Activated CD4-positive, alpha-beta T cell treated with anti-CD3 and anti-CD28 coated beads, Interleukin-2, amount 10 ng/mL, durations not matched to agents 7 days and 5 days (primary cell): ENCODE results near the gene ROBO4. TPM values are rescaled to one million over a fixed set of nuclear protein-coding genes. Genes with fewer than 3 reads are reported as not detected.

Experiments
- CTCF ChIA-PET: fragments of 350-600 bp; sonication (Branson Sonifier 250); formaldehyde crosslinking; loops from one replicate; lab custom pipeline; 2021; ENCODE audit warnings: antibody characterized with exemption; lab: Charles Lee
- POLR2A ChIA-PET: fragments of 350-600 bp; sonication (Branson Sonifier 250); formaldehyde crosslinking; loops from one replicate; lab custom pipeline; 2021; ENCODE audit warnings: antibody characterized with exemption; lab: Charles Lee
- DNase-seq: peaks from one replicate; pipeline ENCODE4 v3.0.0-alpha.2; 2020
- H3K27ac Mint-ChIP-seq: one replicate; pipeline ENCODE4 v1.8.0; 2021; ENCODE audit warnings: mild to moderate bottlenecking, moderate library complexity, mixed read lengths
- H3K27me3 Mint-ChIP-seq: one replicate; pipeline ENCODE4 v1.8.0; 2021; ENCODE audit warnings: mixed read lengths
- H3K36me3 Mint-ChIP-seq: one replicate; pipeline ENCODE4 v1.8.0; 2021; ENCODE audit warnings: low read depth, mixed read lengths
- H3K4me1 Mint-ChIP-seq: one replicate; pipeline ENCODE4 v1.8.0; 2021; ENCODE audit warnings: mixed read lengths
- H3K4me3 Mint-ChIP-seq: one replicate; pipeline ENCODE4 v1.8.0; 2021; ENCODE audit warnings: mild to moderate bottlenecking, moderate library complexity, mixed read lengths
- H3K9me3 Mint-ChIP-seq: one replicate; pipeline ENCODE4 v1.8.0; 2021; ENCODE audit warnings: mixed read lengths
- total RNA-seq, 2 experiments: library from RNA; stranded (reverse); gene quantifications; one replicate each; pipeline ENCODE4 v1.2.3, GENCODE V29; 2021

The ROBO4 gene
- total RNA-seq, 2 experiments from 2014 or later = not detected

DNA sequence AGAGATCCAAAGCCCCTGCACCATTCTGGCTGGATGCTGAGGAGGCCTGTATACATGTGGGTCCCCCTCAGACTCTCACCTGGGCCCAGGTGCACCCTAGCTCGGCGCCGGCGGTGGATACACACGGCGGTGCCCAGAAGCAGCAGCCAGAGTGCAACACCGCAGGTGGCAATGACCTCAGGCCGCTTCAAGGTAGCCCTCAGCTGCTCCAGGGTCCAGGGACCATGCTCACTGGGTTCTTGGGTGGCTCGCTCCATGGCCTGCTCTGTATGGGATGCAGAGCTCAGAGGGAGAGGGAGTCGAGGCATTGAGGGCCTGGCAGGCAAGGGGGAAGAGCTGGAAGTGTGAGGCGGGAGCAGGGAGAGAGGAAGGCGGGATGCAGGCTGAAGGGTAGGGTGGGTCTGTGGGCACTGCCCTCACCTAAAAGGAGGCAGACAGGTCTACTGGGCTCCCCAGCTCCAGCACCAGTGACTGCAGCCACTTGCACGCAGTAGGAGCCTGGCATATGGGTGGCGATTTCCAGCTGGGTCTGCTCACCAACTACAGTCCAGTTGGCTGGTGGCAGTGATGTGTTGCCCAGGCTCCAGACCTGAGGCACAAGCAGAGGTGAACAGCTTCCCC lies 3.8 kb downstream of the ROBO4 start:
- H3K27ac Mint-ChIP-seq = peak overlapping the region; percentile 34
- POLR2A ChIA-PET = no interaction called here
- H3K27me3 Mint-ChIP-seq = peaks cover 8% of the 10 kb centered on the region
- H3K36me3 Mint-ChIP-seq = no peaks in the 10 kb centered on the region
- peak; percentile 4 for DNase-seq
- CTCF ChIA-PET = interaction anchor here (0.7 kb wide), 1 partner anchor 18 kb away, joined by 3 read pairs; no protein-coding TSS in a partner anchor
- no peak overlapping the region for H3K4me3 Mint-ChIP-seq
- peaks cover 10% of the 10 kb centered on the region for H3K4me1 Mint-ChIP-seq
- no peaks in the 10 kb centered on the region for H3K9me3 Mint-ChIP-seq

DNA sequence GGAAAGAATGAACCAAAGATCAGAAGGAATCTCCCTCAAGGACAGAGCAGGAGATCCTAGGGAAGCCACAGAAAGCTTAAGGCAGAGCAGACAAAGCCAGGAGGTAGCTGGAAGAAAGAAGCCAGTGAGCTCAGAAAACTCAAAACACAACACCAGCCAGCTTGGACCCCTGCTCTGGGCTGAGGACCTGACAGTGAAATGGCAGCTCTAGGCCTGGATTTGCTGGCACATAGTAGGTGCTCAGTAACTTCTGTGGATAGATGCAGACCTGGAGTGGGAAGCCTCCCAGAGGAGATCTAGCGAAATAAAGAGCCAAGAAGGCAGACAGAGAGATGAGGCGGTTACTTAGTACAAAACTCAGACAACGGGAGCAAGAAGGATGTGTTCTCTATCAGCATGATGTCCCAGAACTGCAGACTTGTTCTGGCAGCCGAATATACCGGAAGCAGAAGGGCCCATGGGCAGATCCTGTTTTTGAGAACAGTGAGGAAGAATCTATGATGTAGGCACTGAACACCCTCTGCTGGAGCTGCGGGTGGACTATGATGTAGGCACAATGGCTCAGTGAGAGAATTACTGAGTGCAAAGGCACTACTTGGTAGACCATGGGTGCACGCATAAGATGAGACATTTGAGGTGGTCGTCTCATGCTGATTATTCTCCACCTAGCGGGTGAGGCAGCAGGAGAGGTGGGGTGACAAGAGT lies 4.8 kb downstream of the ROBO4 start:
- Mint-ChIP-seq H3K9me3 (no peaks in the 10 kb centered on the region), H3K36me3 (no peaks in the 10 kb centered on the region), H3K27me3 (peaks cover 5% of the 10 kb centered on the region), H3K4me1 (peaks cover 7% of the 10 kb centered on the region), H3K4me3 (no peak overlapping the region), H3K27ac (no peak overlapping the region)
- peak; percentile 5 for DNase-seq
- POLR2A ChIA-PET = interaction anchor here (0.5 kb wide), 1 partner anchor 60 kb away, joined by 6 read pairs; no protein-coding TSS in a partner anchor
- CTCF ChIA-PET = interaction anchor here (0.9 kb wide), 1 partner anchor 16 kb away, joined by 3 read pairs; no protein-coding TSS in a partner anchor

DNA sequence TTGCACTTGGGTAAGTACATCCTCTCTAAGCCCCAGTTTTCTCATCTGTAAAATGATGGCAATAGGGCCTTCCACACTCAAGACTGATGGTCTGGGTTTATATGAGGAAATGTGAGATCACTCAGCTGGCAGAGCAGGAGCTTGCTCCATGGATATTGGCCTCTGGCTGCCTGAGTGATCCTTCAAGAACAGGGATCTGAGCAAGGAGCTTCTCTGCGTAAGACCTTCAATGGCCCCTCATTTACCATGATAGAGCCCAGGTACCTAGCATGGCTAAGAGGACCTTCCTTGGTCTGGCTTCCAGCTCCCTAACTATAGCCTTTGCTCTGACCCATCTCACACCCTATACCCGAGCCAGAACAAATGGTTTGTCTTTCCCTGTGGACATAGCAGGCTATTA lies 5.5 kb downstream of the ROBO4 start:
- no peak overlapping the region for H3K4me3 Mint-ChIP-seq
- H3K27me3 Mint-ChIP-seq = peaks cover 5% of the 10 kb centered on the region
- no peaks in the 10 kb centered on the region for H3K36me3 Mint-ChIP-seq
- no peaks in the 10 kb centered on the region for H3K9me3 Mint-ChIP-seq
- ChIA-PET CTCF (interaction anchor here (0.9 kb wide), 1 partner anchor 16 kb away, joined by 3 read pairs; no protein-coding TSS in a partner anchor), POLR2A (interaction anchor here (0.5 kb wide), 1 partner anchor 60 kb away, joined by 6 read pairs; no protein-coding TSS in a partner anchor)
- DNase-seq = peak; percentile 1
- no peak overlapping the region for H3K27ac Mint-ChIP-seq
- H3K4me1 Mint-ChIP-seq = no peaks in the 10 kb centered on the region

DNA sequence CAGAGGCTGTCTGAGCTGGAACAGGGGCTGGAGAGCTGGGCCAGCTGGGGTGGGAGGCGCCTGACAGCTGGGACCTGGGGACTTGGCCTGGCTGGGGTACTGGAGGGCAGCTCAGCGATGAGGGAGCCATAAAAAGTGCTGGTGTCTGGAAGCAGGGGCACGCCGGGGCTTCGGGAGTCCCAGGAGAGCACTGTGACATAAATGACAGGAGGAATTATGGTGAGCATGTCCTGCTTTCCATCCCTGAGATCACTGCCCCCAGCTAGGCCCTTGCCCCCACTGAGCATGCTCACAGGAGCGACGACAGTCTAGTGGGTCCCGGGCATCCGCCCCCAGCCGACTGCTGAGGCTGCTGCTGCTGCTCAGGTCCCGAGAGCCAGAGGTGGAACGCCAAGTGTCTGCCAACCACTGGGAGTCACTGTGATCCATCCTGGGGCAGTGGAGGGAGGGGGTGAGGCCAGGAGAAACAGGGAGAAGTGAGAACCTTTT lies 6.2 kb downstream of the ROBO4 start:
- POLR2A ChIA-PET = no interaction called here
- no peaks in the 10 kb centered on the region for H3K4me1 Mint-ChIP-seq
- CTCF ChIA-PET = interaction anchor here (1.2 to 1.7 kb wide), 3 partner anchors 8 to 15 kb away, joined by 3 to 4 read pairs (median 3); no protein-coding TSS in a partner anchor
- no peaks in the 10 kb centered on the region for H3K9me3 Mint-ChIP-seq
- DNase-seq = peak; percentile 2
- H3K4me3 Mint-ChIP-seq = no peak overlapping the region
- H3K36me3 Mint-ChIP-seq = no peaks in the 10 kb centered on the region
- no peak overlapping the region for H3K27ac Mint-ChIP-seq
- peaks cover 5% of the 10 kb centered on the region for H3K27me3 Mint-ChIP-seq

DNA sequence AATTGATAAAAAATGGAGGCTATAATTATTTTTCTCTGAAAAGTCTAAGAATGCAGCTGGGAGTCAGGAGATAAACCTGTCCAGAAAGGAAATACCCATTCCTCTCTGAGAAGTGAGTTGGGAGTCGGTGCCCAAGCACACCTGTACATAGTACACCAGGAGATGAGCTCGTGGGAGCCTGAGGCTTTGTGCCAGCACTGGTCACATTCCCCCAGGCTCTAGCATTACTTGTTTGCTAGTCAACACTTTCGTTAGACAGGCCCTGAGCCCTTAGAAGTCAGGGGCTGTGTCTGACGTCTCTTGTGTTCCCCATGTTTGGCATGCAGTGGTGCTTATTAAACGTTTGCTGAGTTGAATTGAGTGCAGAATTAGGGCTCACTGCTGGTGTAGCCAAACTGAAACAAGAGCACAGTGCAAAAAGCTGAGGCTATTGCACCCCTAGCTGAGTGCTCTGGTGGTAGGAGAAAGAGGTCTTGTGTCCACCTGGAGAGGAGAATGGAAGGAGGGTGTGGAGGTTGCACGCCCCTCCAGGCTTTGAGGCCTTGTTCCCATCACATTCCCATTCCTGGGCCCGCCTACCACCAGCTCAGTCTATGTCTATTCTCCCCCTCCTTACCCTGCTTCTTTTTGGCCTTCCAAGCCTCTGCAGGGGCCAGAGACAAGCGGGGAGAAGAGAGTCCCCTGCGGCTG lies 6.8 kb downstream of the ROBO4 start:
- Mint-ChIP-seq H3K27me3 (peaks cover 5% of the 10 kb centered on the region), H3K36me3 (no peaks in the 10 kb centered on the region), H3K27ac (no peak overlapping the region), H3K9me3 (no peaks in the 10 kb centered on the region), H3K4me1 (no peaks in the 10 kb centered on the region), H3K4me3 (no peak overlapping the region)
- ChIA-PET CTCF (interaction anchor here (1.2 to 1.7 kb wide), 3 partner anchors 9 to 15 kb away, joined by 3 to 4 read pairs (median 3); no protein-coding TSS in a partner anchor), POLR2A (no interaction called here)
- peak; percentile 2 for DNase-seq

DNA sequence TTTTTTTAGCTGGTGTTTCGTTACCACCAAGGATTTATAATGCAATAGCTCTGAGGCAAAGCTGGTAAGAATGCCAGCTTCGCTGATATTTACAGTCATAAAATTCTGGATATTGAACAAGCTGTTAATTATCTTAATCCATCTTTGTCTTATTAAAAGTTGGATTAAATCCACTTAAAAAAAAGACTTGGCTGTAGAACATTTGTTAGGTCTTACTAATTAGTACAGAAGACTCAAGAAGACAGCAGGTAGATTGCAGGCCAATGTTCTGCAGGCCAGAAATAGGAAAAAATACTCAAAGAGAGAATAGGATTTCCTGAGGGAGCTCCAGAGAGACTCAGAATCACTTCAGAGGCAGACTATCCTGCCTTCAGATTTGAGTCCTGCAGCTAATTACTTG lies 7.5 kb downstream of the ROBO4 start:
- H3K36me3 Mint-ChIP-seq = no peaks in the 10 kb centered on the region
- no peaks in the 10 kb centered on the region for H3K9me3 Mint-ChIP-seq
- no peak overlapping the region for H3K4me3 Mint-ChIP-seq
- no peak overlapping the region for H3K27ac Mint-ChIP-seq
- ChIA-PET CTCF (interaction anchor here (1.2 to 1.7 kb wide), 3 partner anchors 8 to 14 kb away, joined by 3 to 4 read pairs (median 3); no protein-coding TSS in a partner anchor), POLR2A (no interaction called here)
- H3K4me1 Mint-ChIP-seq = no peaks in the 10 kb centered on the region
- peaks cover 5% of the 10 kb centered on the region for H3K27me3 Mint-ChIP-seq
- DNase-seq = no peak

DNA sequence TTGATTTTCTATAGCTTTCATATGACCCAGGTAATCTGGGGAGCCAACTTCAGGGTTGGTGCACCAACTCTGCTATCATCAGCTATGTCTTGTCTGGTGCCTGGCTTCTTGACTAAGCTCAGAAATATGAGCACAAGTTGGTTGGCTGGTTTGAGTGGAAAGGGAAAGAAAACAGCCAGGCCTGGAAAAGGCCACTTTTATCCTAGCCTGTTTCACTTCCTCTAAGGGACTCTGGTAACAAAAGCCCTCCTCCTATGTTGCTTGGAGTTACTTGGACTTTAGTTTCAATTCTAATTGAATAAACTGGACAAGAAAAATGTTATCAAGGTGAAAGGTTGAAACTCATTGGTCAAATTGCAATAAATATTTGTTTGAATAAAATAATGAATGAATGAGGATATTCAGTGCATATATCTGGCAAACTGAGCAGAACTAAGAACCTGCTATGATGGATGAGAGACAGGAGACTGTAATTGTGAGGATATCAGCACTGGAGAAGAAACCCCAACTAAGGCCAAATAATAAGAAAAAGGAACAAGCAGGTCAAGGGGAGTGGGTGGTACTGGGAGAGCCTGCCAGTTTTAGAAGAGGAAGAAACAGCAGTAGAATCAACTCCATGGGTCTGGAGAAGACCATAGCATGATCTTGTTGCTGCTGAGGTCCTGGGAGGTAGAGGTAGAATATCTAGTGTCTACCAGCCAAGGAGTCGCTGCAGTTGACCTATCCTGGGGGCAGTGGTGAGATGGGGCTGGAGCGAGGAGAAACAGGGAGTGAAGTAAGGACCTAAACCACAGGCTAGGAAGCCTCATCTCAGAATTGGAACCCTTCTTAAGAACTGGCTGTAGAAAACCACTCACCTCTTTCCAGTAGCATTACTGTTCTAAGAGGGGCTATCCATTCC lies 8.2 kb downstream of the ROBO4 start:
- ChIA-PET CTCF (interaction anchor here (0.6 to 1.7 kb wide), 2 partner anchors 8 to 1237 kb away, joined by 3 read pairs; no protein-coding TSS in a partner anchor), POLR2A (no interaction called here)
- peaks cover 5% of the 10 kb centered on the region for H3K27me3 Mint-ChIP-seq
- H3K36me3 Mint-ChIP-seq = no peaks in the 10 kb centered on the region
- H3K27ac Mint-ChIP-seq = no peak overlapping the region
- H3K9me3 Mint-ChIP-seq = no peaks in the 10 kb centered on the region
- no peak for DNase-seq
- H3K4me3 Mint-ChIP-seq = no peak overlapping the region
- no peaks in the 10 kb centered on the region for H3K4me1 Mint-ChIP-seq

DNA sequence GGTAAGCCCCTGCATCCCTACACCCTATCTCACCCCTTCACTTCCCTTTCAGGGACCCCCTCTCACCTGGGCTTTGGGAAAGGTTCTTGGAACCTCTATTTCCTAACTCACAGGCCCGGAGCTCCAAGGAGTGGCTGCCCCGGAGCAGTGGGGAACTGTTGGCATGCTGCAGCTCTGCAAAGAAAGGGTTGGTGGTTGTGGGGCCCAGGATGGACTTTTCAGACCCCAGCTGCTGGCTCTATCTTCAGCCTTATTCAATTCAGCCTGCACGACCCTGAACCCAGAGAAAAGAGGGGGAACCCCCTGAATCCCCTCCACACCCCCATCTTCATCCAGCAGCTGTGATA lies 10.0 kb downstream of the ROBO4 start:
- no peaks in the 10 kb centered on the region for H3K9me3 Mint-ChIP-seq
- H3K27me3 Mint-ChIP-seq = peaks cover 2% of the 10 kb centered on the region
- DNase-seq = no peak
- no peaks in the 10 kb centered on the region for H3K4me1 Mint-ChIP-seq
- no peaks in the 10 kb centered on the region for H3K36me3 Mint-ChIP-seq
- ChIA-PET POLR2A (no interaction called here), CTCF (interaction anchor here (1.2 to 1.9 kb wide), 2 partner anchors 11 to 52 kb away, joined by 3 to 10 read pairs; no protein-coding TSS in a partner anchor)
- H3K27ac Mint-ChIP-seq = no peak overlapping the region
- no peak overlapping the region for H3K4me3 Mint-ChIP-seq

DNA sequence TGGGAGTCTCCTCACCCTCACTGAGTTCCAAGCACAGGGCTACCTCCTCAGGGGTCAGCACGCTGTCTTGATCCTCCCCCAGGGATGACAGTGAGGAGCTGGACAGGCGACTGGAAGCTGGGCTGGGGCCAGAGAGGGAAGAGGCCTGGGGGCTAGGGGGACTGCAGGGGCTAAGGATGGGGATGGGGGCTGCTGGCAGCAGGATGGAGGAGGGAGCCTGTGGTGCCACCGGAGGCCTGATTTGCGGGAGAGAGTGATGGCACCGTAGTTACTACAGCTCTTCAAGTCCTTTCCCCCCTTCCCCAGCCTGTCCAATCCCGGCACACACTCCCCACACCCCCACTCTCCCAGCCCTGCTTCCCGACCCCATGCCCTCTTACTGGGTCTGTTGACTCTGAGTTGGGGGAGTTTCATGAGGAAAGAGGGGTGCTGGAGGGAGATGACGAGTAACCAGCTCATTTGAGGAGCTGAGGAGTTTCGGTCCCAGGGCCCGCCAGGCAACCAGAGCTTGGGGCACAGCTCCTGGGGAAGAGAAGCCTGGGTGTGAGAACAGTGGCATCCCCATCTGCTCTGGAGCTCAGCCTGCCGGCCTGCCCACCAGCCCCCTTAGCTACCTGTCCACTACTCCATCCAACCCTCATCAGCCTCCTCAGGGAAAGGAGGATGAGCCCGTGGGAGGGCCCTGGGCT lies 10.5 kb downstream of the ROBO4 start:
- CTCF ChIA-PET = interaction anchor here (1.2 to 1.9 kb wide), 2 partner anchors 11 to 52 kb away, joined by 3 to 10 read pairs; no protein-coding TSS in a partner anchor

DNA sequence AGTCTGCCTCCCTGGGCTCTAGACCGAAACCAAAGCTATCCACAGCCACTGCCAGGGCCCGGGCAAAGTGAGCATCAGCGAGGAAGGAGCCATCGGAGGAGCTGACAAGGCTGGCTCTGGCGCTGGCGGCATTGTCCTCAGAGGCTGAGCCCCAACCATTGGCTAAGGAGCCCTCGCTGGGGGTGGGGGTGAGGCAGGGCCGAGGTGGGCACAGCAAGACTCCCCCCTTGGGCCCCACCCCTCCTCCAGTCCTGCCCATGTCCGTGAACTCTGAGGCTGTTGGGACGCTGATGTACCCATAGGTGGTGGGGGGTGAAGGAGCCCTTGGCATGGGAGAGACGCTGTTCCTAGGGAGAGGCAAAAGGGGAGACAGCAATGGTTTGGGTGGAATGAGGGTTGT lies 11.2 kb downstream of the ROBO4 start:
- POLR2A ChIA-PET = no interaction called here
- Mint-ChIP-seq H3K27me3 (peaks cover 2% of the 10 kb centered on the region), H3K4me1 (no peaks in the 10 kb centered on the region), H3K9me3 (no peaks in the 10 kb centered on the region), H3K27ac (no peak overlapping the region), H3K36me3 (no peaks in the 10 kb centered on the region), H3K4me3 (no peak overlapping the region)
- no peak for DNase-seq
- CTCF ChIA-PET = interaction anchor here (1.2 to 1.9 kb wide), 2 partner anchors 10 to 51 kb away, joined by 3 to 10 read pairs; no protein-coding TSS in a partner anchor

More for the DNA sequence above, 10.5 kb downstream of the ROBO4 start:
- Mint-ChIP-seq H3K9me3 (no peaks in the 10 kb centered on the region), H3K27me3 (peaks cover 2% of the 10 kb centered on the region), H3K4me1 (no peaks in the 10 kb centered on the region), H3K27ac (no peak overlapping the region), H3K4me3 (no peak overlapping the region), H3K36me3 (no peaks in the 10 kb centered on the region)
- POLR2A ChIA-PET = no interaction called here
- DNase-seq = no peak

DNA sequence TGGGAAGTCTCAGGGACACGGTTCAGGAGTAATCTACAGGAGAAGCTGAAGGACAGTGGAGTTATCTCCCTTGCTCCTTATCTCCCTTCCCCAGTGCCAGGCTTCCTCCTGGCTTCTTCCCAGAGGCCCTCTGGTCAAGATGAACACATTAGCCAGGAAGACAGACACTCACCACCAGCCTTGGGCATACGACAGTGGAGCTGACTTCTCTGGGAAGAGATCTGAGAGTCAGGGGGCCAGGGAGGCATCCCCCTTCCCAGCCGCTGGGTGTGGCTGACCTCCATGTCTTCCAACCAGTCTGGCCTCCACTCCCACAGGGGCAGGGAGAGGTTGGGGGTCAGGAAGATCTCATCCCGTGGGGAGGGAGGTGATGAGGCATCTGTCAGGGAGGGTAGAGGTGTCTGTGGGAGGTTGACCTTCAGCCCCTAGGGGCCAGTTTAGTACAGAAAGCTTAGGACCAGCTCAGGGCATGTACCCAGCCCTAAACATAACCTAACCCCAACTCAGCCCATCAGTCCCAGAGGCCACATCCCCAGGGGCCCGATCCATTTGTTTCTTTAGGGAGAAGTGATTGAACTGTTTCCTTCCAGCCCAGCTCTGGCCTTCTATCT lies 12.7 kb downstream of the ROBO4 start:
- H3K9me3 Mint-ChIP-seq = no peaks in the 10 kb centered on the region
- H3K36me3 Mint-ChIP-seq = no peaks in the 10 kb centered on the region
- POLR2A ChIA-PET = no interaction called here

More for the DNA sequence above, 12.7 kb downstream of the ROBO4 start:
- Mint-ChIP-seq H3K4me1 (no peaks in the 10 kb centered on the region), H3K4me3 (no peak overlapping the region), H3K27me3 (peaks cover 2% of the 10 kb centered on the region), H3K27ac (no peak overlapping the region)
- DNase-seq = no peak
- CTCF ChIA-PET = no interaction called here
